ENCODE measurements around the gene CLEC16A. TPM values are rescaled to one million over a fixed set of nuclear protein-coding genes. Genes with fewer than 3 reads are reported as not detected.
"Not testable (repeated sequence)": the region's sequence is repeated elsewhere in the genome, so short reads cannot be mapped to it uniquely, and the experiment has no call there.

The CLEC16A gene
- total RNA-seq, 2 experiments from 2014 or later = 18.4 to 20.1 TPM

DNA sequence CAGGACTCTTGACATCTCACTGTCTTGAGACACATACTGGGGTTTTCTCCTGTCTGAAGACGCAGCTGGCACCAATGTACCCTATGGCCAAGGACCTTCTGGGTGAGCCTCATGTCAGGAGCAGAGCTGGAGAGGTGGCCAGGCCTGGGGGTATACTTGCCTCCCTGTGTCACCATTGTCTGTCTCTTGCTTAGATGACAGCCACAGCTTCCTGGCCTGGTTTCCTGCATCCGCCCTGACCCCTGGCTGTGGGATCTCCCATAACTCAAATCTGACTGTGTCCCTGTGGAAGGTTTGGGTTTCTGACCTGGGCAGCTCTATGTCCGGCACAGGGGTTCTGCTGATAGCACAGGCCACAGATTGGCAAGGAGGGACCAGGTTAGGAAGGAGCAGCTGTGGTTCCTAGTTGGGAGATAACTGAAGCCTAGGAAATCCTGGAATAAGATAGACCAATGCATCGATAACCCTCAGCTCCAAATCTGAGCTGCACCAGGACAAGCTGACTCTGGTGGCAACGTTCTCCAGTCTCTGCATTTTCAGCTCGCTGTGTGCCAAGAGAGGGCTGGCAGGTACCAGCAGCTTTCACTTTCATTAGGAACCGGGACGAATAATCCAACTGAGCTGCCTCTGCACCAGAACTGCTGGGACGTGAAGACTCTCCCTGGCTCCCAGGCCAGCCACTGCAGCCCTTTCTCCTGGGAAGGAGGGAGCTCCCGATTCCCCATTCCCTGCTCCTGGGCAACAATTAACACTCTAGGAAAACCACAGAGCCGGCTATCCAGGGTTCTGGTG is 7.1 kb upstream of the CLEC16A start:
- Mint-ChIP-seq H3K4me1 (ENCODE audit: low read depth) (peaks cover 73% of the 10 kb centered on the region), H3K4me3 (peak overlapping the region; percentile 95), H3K27me3 (ENCODE audit: low read depth) (no peaks in the 10 kb centered on the region), H3K9me3 (no peaks in the 10 kb centered on the region), H3K36me3 (ENCODE audit: low read depth) (peaks cover 25% of the 10 kb centered on the region), H3K27ac (no peak overlapping the region)
- CTCF ChIA-PET = interaction anchor here (0.8 to 2.9 kb wide), 5 partner anchors 9 to 193 kb away, joined by 3 to 10 read pairs (median 4); partner anchors contain the start of gene NUBP1
- DNase-seq = no peak
- intact Hi-C loops (cut with micrococcal nuclease) = loop anchor here (5.0 kb wide), 1 partner anchor 425 kb away; no protein-coding TSS in a partner anchor

DNA sequence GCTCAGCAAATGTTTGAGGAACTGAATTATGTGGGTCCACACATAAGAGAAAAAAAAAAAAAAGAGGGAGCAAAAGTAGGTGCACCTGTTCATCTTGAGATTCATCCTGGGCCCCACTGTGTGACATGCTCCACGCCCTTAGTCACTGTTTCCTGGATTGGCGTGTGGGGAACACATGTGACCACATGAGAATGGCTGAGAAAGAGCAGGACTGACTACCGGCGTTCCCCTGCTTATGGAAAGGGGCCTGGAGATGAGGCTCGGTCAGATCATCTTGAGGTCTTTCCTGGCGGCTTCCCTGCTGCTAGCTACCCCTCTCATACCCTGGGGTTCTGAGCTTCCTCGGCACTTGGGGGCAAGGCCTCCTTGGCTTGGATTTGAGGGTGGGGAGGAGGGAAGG is 6.0 kb upstream of the CLEC16A start:
- Mint-ChIP-seq H3K27me3 (ENCODE audit: low read depth) (no peaks in the 10 kb centered on the region), H3K4me3 (peak overlapping the region; percentile 95), H3K36me3 (ENCODE audit: low read depth) (peaks cover 24% of the 10 kb centered on the region), H3K27ac (peak overlapping the region; percentile 43), H3K4me1 (ENCODE audit: low read depth) (peaks cover 78% of the 10 kb centered on the region), H3K9me3 (no peaks in the 10 kb centered on the region)
- CTCF ChIA-PET = interaction anchor here (2.4 to 2.9 kb wide), 2 partner anchors 11 to 20 kb away, joined by 7 to 8 read pairs; no protein-coding TSS in a partner anchor
- peak; percentile 86 for DNase-seq
- intact Hi-C loops (cut with micrococcal nuclease) = loop anchor here (5.0 kb wide), 1 partner anchor 426 kb away; no protein-coding TSS in a partner anchor

DNA sequence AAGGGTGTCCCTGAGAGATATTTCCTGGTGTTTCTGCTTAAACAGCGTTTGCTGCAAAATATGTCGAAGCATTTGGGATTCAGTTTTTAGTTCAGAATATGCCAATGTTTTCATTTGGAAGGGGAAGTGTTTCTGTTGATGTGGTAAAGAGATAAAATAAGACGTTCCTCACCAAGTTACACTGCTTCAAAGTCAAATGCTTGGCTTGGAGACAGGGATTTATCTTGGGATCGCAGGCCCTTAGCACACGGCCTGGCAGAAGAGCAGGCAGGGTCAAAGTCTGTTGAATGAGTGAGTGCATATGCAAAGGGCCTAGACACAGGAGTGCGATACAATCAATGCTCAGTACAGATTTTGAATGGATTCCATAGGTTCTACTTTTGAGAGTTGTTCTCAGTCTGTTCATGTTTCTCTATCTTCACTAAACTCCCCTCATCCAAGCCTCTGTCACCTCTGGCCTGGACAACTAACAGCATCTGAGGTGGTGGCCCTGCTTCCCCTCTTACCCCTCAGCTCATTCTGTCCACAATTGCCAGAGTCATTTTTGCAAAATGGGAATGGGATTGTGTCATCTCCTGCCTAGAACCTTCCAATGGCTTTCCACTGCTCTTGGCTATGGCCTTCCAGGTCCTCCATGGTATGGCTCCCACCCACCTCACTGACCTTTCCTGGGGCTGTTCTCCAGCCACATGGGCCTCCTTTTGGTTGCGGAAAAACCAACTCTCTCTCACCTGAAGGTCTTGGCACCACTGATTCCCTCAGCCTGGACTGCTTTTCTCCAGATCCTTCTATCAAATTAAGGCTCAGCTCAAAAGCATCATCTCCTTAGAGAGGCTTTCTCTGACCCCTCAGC is 5.3 kb upstream of the CLEC16A start:
- H3K27me3 Mint-ChIP-seq (ENCODE audit: low read depth) = no peaks in the 10 kb centered on the region
- intact Hi-C loops (cut with micrococcal nuclease) = loop anchor here (5.0 kb wide), 1 partner anchor 427 kb away; no protein-coding TSS in a partner anchor
- peak overlapping the region; percentile 43 for H3K27ac Mint-ChIP-seq
- no peak for DNase-seq
- CTCF ChIA-PET = interaction anchor here (2.4 to 2.9 kb wide), 2 partner anchors 10 to 20 kb away, joined by 7 to 8 read pairs; no protein-coding TSS in a partner anchor
- H3K9me3 Mint-ChIP-seq = no peaks in the 10 kb centered on the region
- H3K36me3 Mint-ChIP-seq (ENCODE audit: low read depth) = peaks cover 21% of the 10 kb centered on the region
- H3K4me3 Mint-ChIP-seq = peak overlapping the region; percentile 95
- H3K4me1 Mint-ChIP-seq (ENCODE audit: low read depth) = peaks cover 78% of the 10 kb centered on the region

DNA sequence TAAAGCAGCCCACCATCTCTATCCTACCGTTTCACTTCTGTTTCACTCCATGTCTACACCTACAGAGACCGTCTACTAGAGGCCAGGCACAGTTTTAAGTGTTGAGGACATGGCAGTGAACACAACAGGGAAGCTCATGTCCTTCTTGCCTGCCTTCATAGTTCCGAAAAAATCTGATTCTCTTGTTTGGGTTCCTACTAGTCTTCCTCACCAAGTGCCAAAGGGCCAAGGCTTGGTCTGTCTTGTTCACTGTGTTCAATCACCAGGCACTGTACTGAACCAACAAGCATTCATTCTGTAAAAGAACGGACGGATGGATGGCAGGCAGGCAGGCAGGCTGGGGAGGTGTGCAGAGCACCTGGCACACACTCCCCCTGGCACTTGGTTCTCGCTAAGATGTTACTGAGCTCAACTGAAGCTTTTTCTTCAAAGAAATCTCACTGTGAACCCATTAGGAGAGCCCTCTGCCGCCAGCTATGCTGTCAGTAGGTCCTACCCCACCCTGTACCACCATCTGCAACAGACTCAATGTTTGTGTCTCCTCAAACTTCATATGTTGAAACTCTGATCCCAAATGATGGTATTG is 4.6 kb upstream of the CLEC16A start:
- no peak for DNase-seq
- H3K27ac Mint-ChIP-seq = no peak overlapping the region
- H3K27me3 Mint-ChIP-seq (ENCODE audit: low read depth) = no peaks in the 10 kb centered on the region
- H3K4me1 Mint-ChIP-seq (ENCODE audit: low read depth) = peaks cover 74% of the 10 kb centered on the region
- H3K9me3 Mint-ChIP-seq = no peaks in the 10 kb centered on the region
- intact Hi-C loops (cut with micrococcal nuclease) = loop anchor here (5.0 to 10.0 kb wide), 4 partner anchors 427 to 1138 kb away; partner anchors contain the start of genes GSPT1 and LITAF
- peak overlapping the region; percentile 95 for H3K4me3 Mint-ChIP-seq
- CTCF ChIA-PET = interaction anchor here (2.4 to 2.9 kb wide), 2 partner anchors 10 to 21 kb away, joined by 7 to 8 read pairs; no protein-coding TSS in a partner anchor
- peaks cover 21% of the 10 kb centered on the region for H3K36me3 Mint-ChIP-seq (ENCODE audit: low read depth)

DNA sequence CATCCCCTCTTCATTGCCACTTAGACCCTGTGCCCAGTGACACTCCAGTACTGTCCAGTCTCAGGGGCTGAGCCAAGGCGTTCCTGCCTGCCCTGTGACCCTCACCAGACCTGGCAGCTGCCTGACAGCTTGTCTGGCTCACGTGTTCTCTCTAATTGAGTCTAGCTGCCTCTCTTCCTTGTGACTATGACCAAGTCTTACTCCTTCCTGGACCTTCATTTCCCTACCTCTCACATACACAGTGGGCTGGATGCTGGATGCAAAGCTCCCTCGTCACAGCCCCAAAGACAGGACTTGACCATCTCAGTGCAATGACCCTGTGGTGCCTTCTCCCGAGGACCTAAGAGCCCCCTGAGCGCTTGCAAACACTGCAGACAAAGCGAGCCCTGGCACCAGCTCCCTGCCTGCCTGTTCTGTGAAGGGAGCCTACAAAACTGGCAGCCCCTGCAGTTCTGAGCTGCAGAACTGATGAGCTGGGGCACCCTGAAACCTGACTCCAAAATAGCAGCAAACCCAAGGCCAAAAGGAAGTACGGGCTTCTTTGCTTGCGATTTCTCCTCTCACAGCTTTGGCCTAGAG is 3.8 kb upstream of the CLEC16A start:
- DNase-seq = no peak
- H3K36me3 Mint-ChIP-seq (ENCODE audit: low read depth) = peaks cover 21% of the 10 kb centered on the region
- peak overlapping the region; percentile 77 for H3K27ac Mint-ChIP-seq
- H3K4me3 Mint-ChIP-seq = peak overlapping the region; percentile 95
- intact Hi-C loops (cut with micrococcal nuclease) = loop anchor here (5.0 to 10.0 kb wide), 3 partner anchors 644 to 1137 kb away; partner anchors contain the start of genes GSPT1 and LITAF
- H3K9me3 Mint-ChIP-seq = no peaks in the 10 kb centered on the region
- no peaks in the 10 kb centered on the region for H3K27me3 Mint-ChIP-seq (ENCODE audit: low read depth)
- H3K4me1 Mint-ChIP-seq (ENCODE audit: low read depth) = peaks cover 75% of the 10 kb centered on the region
- CTCF ChIA-PET = interaction anchor here (1.0 to 2.4 kb wide), 2 partner anchors 22 kb away, joined by 5 to 8 read pairs; no protein-coding TSS in a partner anchor

DNA sequence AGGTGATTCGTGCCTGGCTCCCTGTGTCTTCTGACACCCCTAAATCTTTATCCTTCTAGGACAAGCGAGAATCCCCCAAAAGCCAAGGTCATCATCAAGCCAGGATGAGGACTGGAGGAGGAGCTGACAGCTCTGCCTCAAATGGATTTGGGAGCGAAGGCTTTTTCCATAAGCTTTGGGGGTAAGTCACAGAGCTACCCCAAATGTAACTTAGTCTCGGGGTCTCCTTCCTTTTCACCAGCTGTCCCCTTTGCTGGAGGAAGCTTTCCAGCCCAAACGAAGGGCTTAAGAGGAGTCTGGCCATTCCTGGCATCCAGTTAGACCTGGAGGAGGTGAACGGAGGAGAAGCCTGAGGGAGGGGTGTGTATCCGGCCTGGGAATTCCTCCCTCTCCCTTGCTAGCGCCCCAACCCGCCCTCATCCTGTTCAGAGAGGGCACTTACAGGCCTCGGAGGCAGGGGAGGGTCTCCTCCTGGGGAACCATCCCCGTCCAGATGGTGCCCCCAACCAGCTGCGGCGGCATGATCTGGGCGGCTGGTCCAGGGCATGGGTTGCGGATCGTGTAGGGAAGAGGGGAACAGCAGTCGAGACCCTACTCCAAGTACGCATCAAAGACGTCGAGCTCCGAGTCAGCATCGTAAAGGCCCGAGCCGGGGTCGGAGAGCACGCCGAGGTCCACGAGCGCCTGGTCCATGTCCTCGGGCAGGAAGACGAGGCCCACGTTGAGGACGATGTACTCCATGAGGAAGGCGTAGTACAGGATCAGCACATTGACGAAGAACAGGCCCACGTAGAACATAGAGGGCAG is 3.0 kb upstream of the CLEC16A start:
- Mint-ChIP-seq H3K4me1 (ENCODE audit: low read depth) (peaks cover 74% of the 10 kb centered on the region), H3K4me3 (peak overlapping the region; percentile 95), H3K27ac (peak overlapping the region; percentile 77), H3K27me3 (ENCODE audit: low read depth) (no peaks in the 10 kb centered on the region), H3K36me3 (ENCODE audit: low read depth) (peaks cover 21% of the 10 kb centered on the region), H3K9me3 (no peaks in the 10 kb centered on the region)
- no peak for DNase-seq
- CTCF ChIA-PET = interaction anchor here (1.0 to 1.8 kb wide), 2 partner anchors 23 kb away, joined by 4 to 5 read pairs; no protein-coding TSS in a partner anchor
- intact Hi-C loops (cut with micrococcal nuclease) = loop anchor here (5.0 to 10.0 kb wide), 3 partner anchors 643 to 1136 kb away; partner anchors contain the start of genes GSPT1 and LITAF

DNA sequence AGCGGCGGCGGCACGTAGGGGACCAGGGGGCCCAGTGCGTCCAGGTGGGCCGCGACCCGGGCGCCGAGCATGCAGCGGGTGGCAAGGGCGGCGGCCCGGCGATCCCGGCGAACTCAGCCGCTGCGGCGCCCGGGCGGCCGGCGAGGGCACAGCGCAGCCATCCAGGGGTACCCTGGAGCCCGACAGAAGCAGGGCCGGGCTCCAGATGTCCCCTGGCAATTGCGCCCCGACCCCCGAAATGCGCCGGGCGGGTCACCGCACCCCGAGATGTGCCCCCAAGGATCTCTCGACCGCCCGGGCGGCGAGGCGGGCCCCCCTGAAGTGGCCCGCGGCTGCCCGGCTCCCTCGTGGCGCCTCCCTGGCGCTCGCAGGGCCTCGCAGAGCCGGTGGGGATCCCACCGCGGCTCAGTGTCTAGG is 2.4 kb upstream of the CLEC16A start:
- Mint-ChIP-seq H3K4me3 (peak overlapping the region; percentile 95), H3K36me3 (ENCODE audit: low read depth) (peaks cover 21% of the 10 kb centered on the region), H3K4me1 (ENCODE audit: low read depth) (peaks cover 71% of the 10 kb centered on the region)
- not testable (repeated sequence) for H3K27ac Mint-ChIP-seq; H3K27me3 Mint-ChIP-seq (ENCODE audit: low read depth); DNase-seq; H3K9me3 Mint-ChIP-seq
- CTCF ChIA-PET = interaction anchor here (0.7 to 1.8 kb wide), 4 partner anchors 11 to 198 kb away, joined by 3 to 4 read pairs (median 3); partner anchors contain the start of gene NUBP1
- intact Hi-C loops (cut with micrococcal nuclease) = loop anchor here (1.0 to 10.0 kb wide), 5 partner anchors 198 to 1135 kb away; partner anchors contain the start of genes GSPT1 and LITAF

DNA sequence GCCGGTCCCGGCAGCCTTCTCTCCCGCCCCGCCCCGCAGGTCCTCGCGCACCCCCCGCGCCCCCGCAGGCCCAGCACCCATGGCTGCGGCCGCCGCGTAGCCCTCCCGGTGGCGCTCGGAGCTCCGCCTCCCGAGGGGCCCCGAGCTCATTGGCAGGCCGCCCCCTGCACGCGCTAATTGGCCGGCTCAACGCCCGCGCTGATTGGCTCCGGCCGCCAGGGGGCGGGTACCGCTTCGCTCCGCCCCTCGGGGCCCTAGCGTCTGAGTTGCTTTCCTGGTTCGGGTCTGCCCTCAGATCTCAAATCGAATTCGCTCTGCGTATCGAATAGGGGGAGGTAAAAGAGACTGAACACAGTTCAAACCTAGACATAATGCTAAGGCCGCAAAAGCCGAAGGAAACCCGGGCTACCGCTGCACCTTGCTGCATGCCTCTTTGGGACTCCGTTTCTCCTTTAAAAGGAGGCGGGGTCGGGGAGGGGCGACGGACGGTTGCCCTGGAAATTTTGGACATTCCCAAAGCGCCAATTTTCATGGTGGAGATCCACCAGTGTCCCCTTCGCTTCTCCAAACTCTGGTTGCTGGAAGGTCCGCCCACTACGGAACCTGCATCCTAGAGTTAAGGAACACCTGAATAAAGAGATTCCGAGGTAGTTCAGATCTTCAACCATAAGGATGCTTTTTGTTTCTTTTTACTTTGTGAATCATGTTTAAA is 1.9 kb upstream of the CLEC16A start, which contains the start of gene DEXI:
TSS of gene DEXI (minus strand) at position 117 of the 712 bp plus-strand sequence. CDS start 463 bp downstream, outside the sequence.
- intact Hi-C loops (cut with micrococcal nuclease) = loop anchor here (1.0 to 10.0 kb wide), 5 partner anchors 198 to 1135 kb away; partner anchors contain the start of genes GSPT1 and LITAF
- H3K27ac Mint-ChIP-seq = peak within 1 kb of the TSS; percentile 77
- H3K9me3 Mint-ChIP-seq = no peaks in the 10 kb centered on the region
- H3K36me3 Mint-ChIP-seq (ENCODE audit: low read depth) = peaks cover 21% of the 10 kb centered on the region
- H3K4me3 Mint-ChIP-seq = peak within 1 kb of the TSS; percentile 95
- CTCF ChIA-PET = interaction anchor here (0.7 to 1.8 kb wide), 4 partner anchors 12 to 199 kb away, joined by 3 to 4 read pairs (median 3); partner anchors contain the start of gene NUBP1
- peaks cover 71% of the 10 kb centered on the region for H3K4me1 Mint-ChIP-seq (ENCODE audit: low read depth)
- DNase-seq = peak; percentile 94
- H3K27me3 Mint-ChIP-seq (ENCODE audit: low read depth) = no peaks in the 10 kb centered on the region

DNA sequence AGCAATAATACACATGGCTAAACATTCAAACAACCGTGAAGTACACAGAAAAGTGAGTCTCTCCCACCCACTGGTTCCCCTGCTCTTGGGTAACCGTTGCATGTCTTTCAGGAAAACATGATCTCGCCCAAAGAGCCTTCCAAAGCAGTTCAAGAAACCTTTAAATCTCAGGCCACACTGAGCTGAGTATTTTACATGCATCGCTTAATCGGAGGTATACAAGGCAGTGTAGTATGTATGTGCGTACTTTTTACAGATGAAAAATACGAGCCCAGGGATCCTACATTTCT is 1.4 kb upstream of the CLEC16A start:
- CTCF ChIA-PET = no interaction called here
- H3K4me1 Mint-ChIP-seq (ENCODE audit: low read depth) = peaks cover 67% of the 10 kb centered on the region
- intact Hi-C loops (cut with micrococcal nuclease) = loop anchor here (5.0 to 10.0 kb wide), 3 partner anchors 642 to 1134 kb away; partner anchors contain the start of genes GSPT1 and LITAF

More for the DNA sequence above, 1.4 kb upstream of the CLEC16A start:
- no peak for DNase-seq
- Mint-ChIP-seq H3K27ac (no peak overlapping the region), H3K27me3 (ENCODE audit: low read depth) (no peaks in the 10 kb centered on the region), H3K36me3 (ENCODE audit: low read depth) (peaks cover 19% of the 10 kb centered on the region), H3K9me3 (no peaks in the 10 kb centered on the region), H3K4me3 (peak overlapping the region; percentile 71)
